SK-N-SH treated with all-trans-retinoic acid at 6 μM for 48 hours (cell line): ENCODE measurements around the gene SLC47A2.

ENCODE experiments used
- ATAC-seq: fragments of 200-7000 bp; cut with Tn5 transposase; 3 replicates; pipeline ENCODE4 v1.9.1; 2020; ENCODE audit warnings: mild to moderate bottlenecking, moderate library complexity
- ARNTL ChIP-seq: fragments of 450-650 bp; formaldehyde crosslinking; IDR thresholded peaks from 2 replicates; pipeline ENCODE4 v1.5.0; 2020; ENCODE audit warnings: low read depth, mild to moderate bottlenecking, moderate library complexity, borderline replicate concordance
- BACH2 ChIP-seq: fragments of 250-450 bp; sonication (Bioruptor Pico); IDR thresholded peaks from 2 replicates; pipeline ENCODE4 v1.9.0; 2021; ENCODE audit warnings: mild to moderate bottlenecking, borderline replicate concordance
- CSDC2 ChIP-seq: fragments of 250-450 bp; sonication (Bioruptor Pico); IDR thresholded peaks from 2 replicates; pipeline ENCODE4 v1.5.0; 2020; ENCODE audit warnings: mild to moderate bottlenecking, moderate library complexity
- ESRRG ChIP-seq: fragments of 250-450 bp; sonication (Bioruptor Pico); IDR thresholded peaks from 2 replicates; pipeline ENCODE4 v1.6.1; 2021; ENCODE audit warnings: mild to moderate bottlenecking
- ISL1 ChIP-seq: fragments of 250-450 bp; sonication (Bioruptor Pico); IDR thresholded peaks from 2 replicates; pipeline ENCODE4 v2.1.2; 2022; ENCODE audit warnings: mild to moderate bottlenecking, moderate library complexity
- OSR1 ChIP-seq: fragments of 250-450 bp; sonication (Bioruptor Pico); IDR thresholded peaks from 2 replicates; pipeline ENCODE4 v1.8.0; 2022; ENCODE audit warnings: moderate library complexity, mild to moderate bottlenecking, inconsistent platforms
- PPARA ChIP-seq: fragments of 250-450 bp; sonication (Bioruptor Pico); IDR thresholded peaks from 2 replicates; pipeline ENCODE4 v1.5.0; 2020; ENCODE audit warnings: mild to moderate bottlenecking, borderline replicate concordance
- RARB ChIP-seq: fragments of 250-450 bp; sonication (Bioruptor Pico); IDR thresholded peaks from 2 replicates; pipeline ENCODE4 v1.8.0; 2021; ENCODE audit warnings: mild to moderate bottlenecking, moderate library complexity
- SNAI2 ChIP-seq: fragments of 250-450 bp; sonication (Bioruptor Pico); IDR thresholded peaks from 2 replicates; pipeline ENCODE4 v1.5.0; 2020; ENCODE audit warnings: mild to moderate bottlenecking, moderate library complexity
- TCF4 ChIP-seq: fragments of 250-450 bp; sonication (Bioruptor Pico); IDR thresholded peaks from 2 replicates; pipeline ENCODE4 v1.8.0; 2021; ENCODE audit warnings: mild to moderate bottlenecking, moderate library complexity, borderline replicate concordance
- TOX ChIP-seq: fragments of 250-450 bp; sonication (Bioruptor Pico); IDR thresholded peaks from 2 replicates; pipeline ENCODE4 v1.8.0; 2021; ENCODE audit warnings: mild to moderate bottlenecking, moderate library complexity, borderline replicate concordance
- ZFP3 ChIP-seq: fragments of 250-450 bp; sonication (Bioruptor Pico); IDR thresholded peaks from 2 replicates; pipeline ENCODE4 v1.5.0; 2020; ENCODE audit warnings: mild to moderate bottlenecking, moderate library complexity
- ZFP30 ChIP-seq: fragments of 450-650 bp; formaldehyde crosslinking; IDR thresholded peaks from 2 replicates; pipeline ENCODE4 v1.5.0; 2022; ENCODE audit warnings: mild to moderate bottlenecking, moderate library complexity
- ZNF70 ChIP-seq: fragments of 450-650 bp; formaldehyde crosslinking; IDR thresholded peaks from 2 replicates; pipeline ENCODE4 v1.5.0; 2020; ENCODE audit warnings: mild to moderate bottlenecking, moderate library complexity
- ZNF8 ChIP-seq: fragments of 450-650 bp; formaldehyde crosslinking; IDR thresholded peaks from 2 replicates; pipeline ENCODE4 v1.5.0; 2020; ENCODE audit warnings: mild to moderate bottlenecking, moderate library complexity
- TF ChIP-seq, protein P1 (sequence below): fragments of 250-450 bp; sonication (Bioruptor Pico); IDR thresholded peaks from 2 replicates; pipeline ENCODE4 v1.8.0; 2021; ENCODE audit warnings: low read depth, mild to moderate bottlenecking, moderate library complexity, borderline replicate concordance
- TF ChIP-seq, protein P2 (sequence below): fragments of 250-450 bp; sonication (Bioruptor Pico); IDR thresholded peaks from 2 replicates; pipeline ENCODE4 v1.8.0; 2020; ENCODE audit warnings: mild to moderate bottlenecking, moderate library complexity, borderline replicate concordance
- TF ChIP-seq, protein P3 (sequence below): fragments of 250-450 bp; sonication (Bioruptor Pico); IDR thresholded peaks from 2 replicates; pipeline ENCODE4 v1.5.0; 2020; ENCODE audit warnings: mild to moderate bottlenecking, moderate library complexity
- TF ChIP-seq, protein P4 (sequence below): fragments of 250-450 bp; sonication (Bioruptor Pico); IDR thresholded peaks from 2 replicates; pipeline ENCODE4 v1.5.1; 2020; ENCODE audit warnings: low read depth, mild to moderate bottlenecking, moderate library complexity

Gene SLC47A2

DNA sequence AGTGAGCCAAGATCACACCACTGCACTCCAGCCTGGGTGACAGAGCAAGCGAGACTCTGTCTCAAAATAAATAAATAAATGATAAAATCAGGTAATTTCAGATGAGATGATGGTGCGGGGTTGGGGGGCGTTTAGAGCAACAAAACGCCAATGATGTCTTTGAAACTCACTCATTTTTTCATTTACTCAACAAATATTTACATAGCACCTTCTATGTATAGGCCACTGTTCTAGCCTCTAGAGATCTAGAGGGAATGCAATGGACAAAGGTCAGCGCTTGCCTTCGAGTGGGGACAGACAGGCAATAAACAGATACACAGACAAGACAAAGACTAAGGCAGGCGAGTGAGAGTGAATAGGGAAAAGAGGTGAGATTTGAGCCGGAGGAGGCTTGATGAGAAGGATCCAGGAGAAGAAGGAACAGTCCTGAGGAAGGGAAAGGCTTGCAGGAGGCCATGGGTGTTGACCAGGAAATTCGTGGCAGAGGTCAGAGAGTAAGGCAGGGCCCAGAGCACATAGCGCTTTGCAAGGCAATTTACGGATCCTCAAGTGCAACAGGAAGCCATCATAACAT, 17.7 kb upstream of the SLC47A2 start:
- TF ChIP-seq ISL1 (CRISPR knock-in tag) = no peak
- TF ChIP-seq, protein P1, sequence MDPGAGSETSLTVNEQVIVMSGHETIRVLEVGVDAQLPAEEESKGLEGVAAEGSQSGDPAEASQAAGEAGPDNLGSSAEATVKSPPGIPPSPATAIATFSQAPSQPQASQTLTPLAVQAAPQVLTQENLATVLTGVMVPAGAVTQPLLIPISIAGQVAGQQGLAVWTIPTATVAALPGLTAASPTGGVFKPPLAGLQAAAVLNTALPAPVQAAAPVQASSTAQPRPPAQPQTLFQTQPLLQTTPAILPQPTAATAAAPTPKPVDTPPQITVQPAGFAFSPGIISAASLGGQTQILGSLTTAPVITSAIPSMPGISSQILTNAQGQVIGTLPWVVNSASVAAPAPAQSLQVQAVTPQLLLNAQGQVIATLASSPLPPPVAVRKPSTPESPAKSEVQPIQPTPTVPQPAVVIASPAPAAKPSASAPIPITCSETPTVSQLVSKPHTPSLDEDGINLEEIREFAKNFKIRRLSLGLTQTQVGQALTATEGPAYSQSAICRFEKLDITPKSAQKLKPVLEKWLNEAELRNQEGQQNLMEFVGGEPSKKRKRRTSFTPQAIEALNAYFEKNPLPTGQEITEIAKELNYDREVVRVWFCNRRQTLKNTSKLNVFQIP (CRISPR knock-in tag) = no peak
- TF ChIP-seq, protein P2, sequence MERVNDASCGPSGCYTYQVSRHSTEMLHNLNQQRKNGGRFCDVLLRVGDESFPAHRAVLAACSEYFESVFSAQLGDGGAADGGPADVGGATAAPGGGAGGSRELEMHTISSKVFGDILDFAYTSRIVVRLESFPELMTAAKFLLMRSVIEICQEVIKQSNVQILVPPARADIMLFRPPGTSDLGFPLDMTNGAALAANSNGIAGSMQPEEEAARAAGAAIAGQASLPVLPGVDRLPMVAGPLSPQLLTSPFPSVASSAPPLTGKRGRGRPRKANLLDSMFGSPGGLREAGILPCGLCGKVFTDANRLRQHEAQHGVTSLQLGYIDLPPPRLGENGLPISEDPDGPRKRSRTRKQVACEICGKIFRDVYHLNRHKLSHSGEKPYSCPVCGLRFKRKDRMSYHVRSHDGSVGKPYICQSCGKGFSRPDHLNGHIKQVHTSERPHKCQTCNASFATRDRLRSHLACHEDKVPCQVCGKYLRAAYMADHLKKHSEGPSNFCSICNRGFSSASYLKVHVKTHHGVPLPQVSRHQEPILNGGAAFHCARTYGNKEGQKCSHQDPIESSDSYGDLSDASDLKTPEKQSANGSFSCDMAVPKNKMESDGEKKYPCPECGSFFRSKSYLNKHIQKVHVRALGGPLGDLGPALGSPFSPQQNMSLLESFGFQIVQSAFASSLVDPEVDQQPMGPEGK (CRISPR knock-in tag) = no peak
- TF ChIP-seq ZFP3 (CRISPR knock-in tag) = no peak
- TF ChIP-seq TCF4 (CRISPR knock-in tag) = no peak
- TF ChIP-seq RARB (CRISPR knock-in tag) = no peak
- TF ChIP-seq TOX (CRISPR knock-in tag) = no peak
- no peak for TF ChIP-seq ESRRG (CRISPR knock-in tag)
- TF ChIP-seq BACH2 = no peak
- TF ChIP-seq ZNF8 = no peak
- TF ChIP-seq, protein P3, sequence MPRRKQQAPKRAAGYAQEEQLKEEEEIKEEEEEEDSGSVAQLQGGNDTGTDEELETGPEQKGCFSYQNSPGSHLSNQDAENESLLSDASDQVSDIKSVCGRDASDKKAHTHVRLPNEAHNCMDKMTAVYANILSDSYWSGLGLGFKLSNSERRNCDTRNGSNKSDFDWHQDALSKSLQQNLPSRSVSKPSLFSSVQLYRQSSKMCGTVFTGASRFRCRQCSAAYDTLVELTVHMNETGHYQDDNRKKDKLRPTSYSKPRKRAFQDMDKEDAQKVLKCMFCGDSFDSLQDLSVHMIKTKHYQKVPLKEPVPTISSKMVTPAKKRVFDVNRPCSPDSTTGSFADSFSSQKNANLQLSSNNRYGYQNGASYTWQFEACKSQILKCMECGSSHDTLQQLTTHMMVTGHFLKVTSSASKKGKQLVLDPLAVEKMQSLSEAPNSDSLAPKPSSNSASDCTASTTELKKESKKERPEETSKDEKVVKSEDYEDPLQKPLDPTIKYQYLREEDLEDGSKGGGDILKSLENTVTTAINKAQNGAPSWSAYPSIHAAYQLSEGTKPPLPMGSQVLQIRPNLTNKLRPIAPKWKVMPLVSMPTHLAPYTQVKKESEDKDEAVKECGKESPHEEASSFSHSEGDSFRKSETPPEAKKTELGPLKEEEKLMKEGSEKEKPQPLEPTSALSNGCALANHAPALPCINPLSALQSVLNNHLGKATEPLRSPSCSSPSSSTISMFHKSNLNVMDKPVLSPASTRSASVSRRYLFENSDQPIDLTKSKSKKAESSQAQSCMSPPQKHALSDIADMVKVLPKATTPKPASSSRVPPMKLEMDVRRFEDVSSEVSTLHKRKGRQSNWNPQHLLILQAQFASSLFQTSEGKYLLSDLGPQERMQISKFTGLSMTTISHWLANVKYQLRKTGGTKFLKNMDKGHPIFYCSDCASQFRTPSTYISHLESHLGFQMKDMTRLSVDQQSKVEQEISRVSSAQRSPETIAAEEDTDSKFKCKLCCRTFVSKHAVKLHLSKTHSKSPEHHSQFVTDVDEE = no peak
- TF ChIP-seq, protein P4, sequence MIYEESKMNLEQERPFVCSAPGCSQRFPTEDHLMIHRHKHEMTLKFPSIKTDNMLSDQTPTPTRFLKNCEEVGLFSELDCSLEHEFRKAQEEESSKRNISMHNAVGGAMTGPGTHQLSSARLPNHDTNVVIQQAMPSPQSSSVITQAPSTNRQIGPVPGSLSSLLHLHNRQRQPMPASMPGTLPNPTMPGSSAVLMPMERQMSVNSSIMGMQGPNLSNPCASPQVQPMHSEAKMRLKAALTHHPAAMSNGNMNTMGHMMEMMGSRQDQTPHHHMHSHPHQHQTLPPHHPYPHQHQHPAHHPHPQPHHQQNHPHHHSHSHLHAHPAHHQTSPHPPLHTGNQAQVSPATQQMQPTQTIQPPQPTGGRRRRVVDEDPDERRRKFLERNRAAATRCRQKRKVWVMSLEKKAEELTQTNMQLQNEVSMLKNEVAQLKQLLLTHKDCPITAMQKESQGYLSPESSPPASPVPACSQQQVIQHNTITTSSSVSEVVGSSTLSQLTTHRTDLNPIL (CRISPR knock-in tag) = no peak
- no peak for TF ChIP-seq CSDC2 (CRISPR knock-in tag)
- TF ChIP-seq OSR1 = no peak
- TF ChIP-seq ZNF70 (CRISPR knock-in tag) = no peak
- TF ChIP-seq ZFP30 (CRISPR knock-in tag) = no peak
- ATAC-seq = no peak

DNA sequence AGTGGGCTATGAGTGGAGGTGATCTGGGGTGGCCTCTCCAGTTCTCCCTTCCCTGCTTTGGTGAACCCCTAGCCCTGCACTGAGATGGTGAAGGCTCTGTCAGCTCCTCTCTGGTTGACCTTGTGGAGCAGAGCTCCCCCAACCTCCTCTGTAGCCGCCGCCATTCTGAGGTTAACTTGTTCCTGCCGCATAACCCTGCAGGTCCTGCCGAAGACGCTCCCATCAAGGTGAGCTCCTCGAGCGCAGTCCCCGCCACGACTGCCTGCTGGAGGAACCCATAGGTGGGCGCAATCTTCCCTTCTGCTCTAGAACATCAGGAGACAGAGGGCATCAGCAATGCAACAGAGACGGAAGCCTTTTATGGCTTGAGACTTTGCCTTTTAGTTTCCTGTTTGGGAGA, 15.2 kb upstream of the SLC47A2 start:
- TF ChIP-seq ARNTL (CRISPR knock-in tag) (no peak), OSR1 (no peak), ZFP3 (CRISPR knock-in tag) (no peak), PPARA (CRISPR knock-in tag) (no peak), ISL1 (CRISPR knock-in tag) (no peak), SNAI2 (CRISPR knock-in tag) (no peak), ESRRG (CRISPR knock-in tag) (no peak), CSDC2 (CRISPR knock-in tag) (no peak), RARB (CRISPR knock-in tag) (no peak)
- TF ChIP-seq, protein P2 (CRISPR knock-in tag) = no peak
- TF ChIP-seq, protein P3 = no peak

More for the DNA sequence above, 15.2 kb upstream of the SLC47A2 start:
- no peak for ATAC-seq
